HT-29 (cell line): Measurements from ENCODE around the gene ADCY9. TPM values are rescaled to one million over a fixed set of nuclear protein-coding genes. Genes with fewer than 3 reads are reported as not detected.
"Not testable (repeated sequence)": the region's sequence is repeated elsewhere in the genome, so short reads cannot be mapped to it uniquely, and the experiment has no call there.

Experiments used
- DNase-seq: peaks from one replicate; pipeline ENCODE4 v3.0.0-alpha.2; 2015; ENCODE audit warnings: low spot score
- total RNA-seq: library from RNA; depleted of rRNA; stranded (reverse); fragments of >200 nt; shearing (Covaris generic); gene quantifications from 2 replicates; pipeline ENCODE4 v1.2.3, GENCODE V29; 2014

The ADCY9 gene
- total RNA-seq, 1 experiment from 2014 or later = 1.8 TPM

- DNase-seq = no peak
Measured at GRCh38 chr16:4093495-4094126, 22.6 kb downstream of the ADCY9 start.

- no peak for DNase-seq
Measured at GRCh38 chr16:4092547-4093265, 23.5 kb downstream of the ADCY9 start.

GRCh38 chr16:4091240-4092012 lies 24.8 kb downstream of the ADCY9 start:
- no peak for DNase-seq

- no peak for DNase-seq
Measured at GRCh38 chr16:4090351-4090851, 25.8 kb downstream of the ADCY9 start.

GRCh38 chr16:4089811-4090301 lies 26.4 kb downstream of the ADCY9 start:
- DNase-seq = no peak

DNA sequence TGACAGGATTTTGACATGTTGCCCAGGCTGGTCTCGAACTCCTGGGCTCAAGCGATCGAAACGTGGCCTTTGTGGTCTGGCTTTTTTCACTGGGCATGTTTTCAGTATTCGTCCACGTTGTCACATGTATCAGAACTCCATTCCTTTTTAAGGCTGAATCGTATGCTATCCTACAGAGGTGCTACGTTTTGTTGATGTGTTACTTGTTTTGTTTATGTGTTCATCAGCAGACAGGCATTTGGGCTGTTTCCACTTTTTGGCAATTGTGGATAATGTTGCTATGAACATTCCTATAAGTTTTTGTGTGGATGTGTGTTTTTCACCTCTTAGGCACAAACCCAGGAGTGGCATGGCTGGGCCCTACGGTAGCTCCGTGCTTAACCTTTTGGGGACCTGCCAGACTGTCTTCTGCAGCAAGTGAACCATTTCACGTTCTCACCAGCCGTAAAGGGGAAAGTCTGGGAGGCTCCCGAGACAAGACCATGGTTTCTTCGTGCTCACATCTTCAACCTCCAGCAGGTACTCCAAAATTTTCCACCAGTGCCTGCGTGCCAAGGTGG lies 26.9 kb downstream of the ADCY9 start:
- no peak for DNase-seq

DNA sequence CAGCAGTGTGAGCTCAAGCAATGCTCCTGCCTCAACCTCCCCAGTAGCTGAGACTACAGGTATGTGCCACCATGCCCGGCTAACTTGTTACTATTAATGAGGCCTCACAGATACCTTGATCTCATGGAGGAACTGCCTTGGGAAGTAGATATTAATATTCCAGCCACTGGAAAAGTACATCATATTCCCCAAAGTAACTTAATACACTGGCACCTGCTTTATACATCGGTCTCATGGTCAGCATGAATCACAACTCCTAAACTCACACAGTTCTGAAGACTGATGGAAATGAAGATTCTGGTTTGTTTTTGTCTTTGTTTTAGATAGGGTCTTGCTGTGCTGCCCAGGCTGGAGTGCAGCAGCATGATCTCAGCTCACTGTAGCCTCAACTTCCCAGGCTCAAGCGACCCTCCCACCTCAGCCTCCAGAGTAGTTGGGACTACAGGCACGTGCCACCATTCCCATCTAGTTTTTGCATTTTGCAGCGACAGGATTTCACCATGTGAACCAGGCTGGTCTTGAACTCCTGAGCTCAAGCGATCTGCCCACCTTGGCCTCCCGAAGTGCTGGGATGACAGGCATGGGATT lies 28.2 kb downstream of the ADCY9 start:
- DNase-seq = no peak

GRCh38 chr16:4087099-4087885 lies 28.9 kb downstream of the ADCY9 start:
- DNase-seq = no peak

DNA sequence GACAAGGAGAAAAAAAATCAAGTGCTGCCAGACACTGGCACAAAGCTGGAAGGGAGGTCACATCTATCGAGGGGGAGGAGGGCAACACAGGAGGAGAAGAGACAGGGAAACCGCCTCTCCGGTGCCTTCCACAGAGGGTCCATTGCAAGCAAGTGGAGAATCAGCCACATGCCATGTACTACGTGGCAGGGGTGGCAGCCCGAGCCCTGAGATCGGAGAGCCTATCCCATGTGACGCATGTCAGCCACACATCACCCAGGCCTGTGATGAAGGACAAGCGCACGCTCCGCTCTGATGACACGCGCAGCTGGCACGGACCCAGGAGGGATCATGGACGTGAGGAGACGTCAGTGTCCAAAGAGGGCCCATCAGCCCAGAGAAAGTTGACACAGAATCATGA lies 30.1 kb downstream of the ADCY9 start:
- DNase-seq = no peak

- DNase-seq = peak; percentile 1
Measured at GRCh38 chr16:4085405-4085970, 30.8 kb downstream of the ADCY9 start.

- no peak for DNase-seq
Measured at GRCh38 chr16:4083347-4083870, 32.8 kb downstream of the ADCY9 start.

DNA sequence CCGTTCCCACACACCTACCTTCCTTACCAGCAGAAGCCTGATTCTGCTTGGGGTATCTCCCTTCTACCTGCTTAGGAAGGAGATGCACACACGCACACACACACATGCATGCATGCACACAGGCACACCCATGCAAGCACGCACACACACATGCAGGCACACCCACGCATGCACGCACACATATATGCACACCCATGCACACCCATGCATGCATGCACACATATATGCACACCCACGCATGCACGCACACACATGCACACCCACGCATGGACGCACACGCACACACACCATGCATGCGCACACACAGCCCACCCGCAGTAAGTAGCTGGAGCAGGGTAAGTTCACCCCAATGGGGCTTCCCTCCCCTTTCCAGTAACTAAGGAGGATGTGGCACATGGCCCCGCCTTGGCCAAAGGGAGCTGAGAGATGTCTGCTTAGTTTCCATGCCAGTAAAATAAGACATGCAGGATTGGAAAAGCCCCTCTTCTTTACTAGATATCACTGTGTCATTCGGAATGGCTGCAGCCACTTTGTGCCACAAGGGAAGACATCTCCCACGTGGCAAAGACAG lies 33.7 kb downstream of the ADCY9 start:
- no peak for DNase-seq

- no peak for DNase-seq
Measured at GRCh38 chr16:4081521-4082021, 34.7 kb downstream of the ADCY9 start.

- DNase-seq = no peak
Measured at GRCh38 chr16:4081047-4081446, 35.2 kb downstream of the ADCY9 start.

- DNase-seq = no peak
Measured at GRCh38 chr16:4077174-4077649, 39.0 kb downstream of the ADCY9 start.

- no peak for DNase-seq
Measured at GRCh38 chr16:4075534-4075933, 40.7 kb downstream of the ADCY9 start.

- DNase-seq = not testable (repeated sequence)
Measured at GRCh38 chr16:4073150-4073549, 43.1 kb downstream of the ADCY9 start.

- no peak for DNase-seq
Measured at GRCh38 chr16:4071686-4072561, 44.3 kb downstream of the ADCY9 start.
